Measurements from ENCODE around the gene MOBP. TPM values are rescaled to one million over a fixed set of nuclear protein-coding genes. Genes with fewer than 3 reads are reported as not detected.

Gene MOBP
- polyA plus RNA-seq, 3 donors, result not detected

- H3K4me3 Mint-ChIP-seq, result no peak overlapping the region
- H3K4me2 ChIP-seq (replicated peaks; ENCODE audit: extremely low read depth, low read length, poor library complexity, severe bottlenecking), result no peak overlapping the region
- no peak overlapping the region for H3K27ac Mint-ChIP-seq
- H3K9me3 ChIP-seq (replicated peaks in 1 of 2; ENCODE audit: control insufficient read depth in 1 of 2, insufficient read depth in 1 of 2, low read length in 2 of 2), result peaks cover 4 to 12% of the 10 kb centered on the region in 2 donors
- H3K9ac ChIP-seq (ENCODE audit: insufficient read depth, low read length, poor library complexity, severe bottlenecking), result no peak overlapping the region
- no peak overlapping the region for H3K4me3 ChIP-seq (replicated peaks in 1 of 3; ENCODE audit: low read depth in 2 of 3, low read length in 3 of 3)
- no peaks in the 10 kb centered on the region for H3K36me3 Mint-ChIP-seq
- no peaks in the 10 kb centered on the region for H4K20me1 ChIP-seq (ENCODE audit: insufficient read depth, low read length)
- H3K27me3 ChIP-seq (ENCODE audit: control insufficient read depth in 2 of 2, insufficient read depth in 2 of 2, low read length in 2 of 2), result no peaks in the 10 kb centered on the region
- no peaks in the 10 kb centered on the region for H3K4me1 ChIP-seq (ENCODE audit: control insufficient read depth in 1 of 2, insufficient read depth in 2 of 2, low read length in 2 of 2)
- WGBS (ENCODE audit: insufficient coverage), result no CpG with 5 or more reads among the region's 3 CpGs
- H3K4me1 Mint-ChIP-seq, result no peaks in the 10 kb centered on the region
- no peaks in the 10 kb centered on the region for H3K79me2 ChIP-seq (ENCODE audit: insufficient read depth, low read length)
- H3K27ac ChIP-seq (ENCODE audit: low read depth in 1 of 2, low read length in 2 of 2), result no peak overlapping the region
- H3K36me3 ChIP-seq (replicated peaks in 1 of 2; ENCODE audit: control insufficient read depth in 1 of 2, insufficient read depth in 2 of 2, low read length in 2 of 2), result no peaks in the 10 kb centered on the region
- intact Hi-C loops (cut with micrococcal nuclease), result no loop called here
- no peak for DNase-seq
- peaks cover 5 to 11% (median 7%) of the 10 kb centered on the region in 7 donors for H3K9me3 Mint-ChIP-seq
- H3K27me3 Mint-ChIP-seq (ENCODE audit: low read depth in 3 of 3), result peaks cover 4 to 6% (median 6%) of the 10 kb centered on the region in 3 donors
- TF ChIP-seq CTCF (IDR thresholded peaks at IDR 0.05), result no peak
- H2AFZ ChIP-seq (ENCODE audit: insufficient read depth, low read depth, low read length, poor library complexity, severe bottlenecking), result no peak overlapping the region
Measured at GRCh38 chr3:39519554-39520288, 52.2 kb downstream of the MOBP start.

- no peaks in the 10 kb centered on the region for H3K79me2 ChIP-seq (ENCODE audit: insufficient read depth, low read length)
- no peaks in the 10 kb centered on the region for H3K27me3 ChIP-seq (ENCODE audit: control insufficient read depth in 2 of 2, insufficient read depth in 2 of 2, low read length in 2 of 2)
- no peak for TF ChIP-seq CTCF (IDR thresholded peaks at IDR 0.05)
- no peaks in the 10 kb centered on the region for H3K36me3 ChIP-seq (replicated peaks in 1 of 2; ENCODE audit: control insufficient read depth in 1 of 2, insufficient read depth in 2 of 2, low read length in 2 of 2)
- H3K9ac ChIP-seq (ENCODE audit: insufficient read depth, low read length, poor library complexity, severe bottlenecking), result no peak overlapping the region
- no peak overlapping the region for H3K4me3 ChIP-seq (replicated peaks in 1 of 3; ENCODE audit: low read depth in 2 of 3, low read length in 3 of 3)
- H3K27ac ChIP-seq (ENCODE audit: low read depth in 1 of 2, low read length in 2 of 2), result no peak overlapping the region
- no peaks in the 10 kb centered on the region for H3K4me1 ChIP-seq (ENCODE audit: control insufficient read depth in 1 of 2, insufficient read depth in 2 of 2, low read length in 2 of 2)
- H4K20me1 ChIP-seq (ENCODE audit: insufficient read depth, low read length), result no peaks in the 10 kb centered on the region
- no peak overlapping the region for H3K27ac Mint-ChIP-seq
- H3K4me1 Mint-ChIP-seq, result no peaks in the 10 kb centered on the region
- H3K9me3 Mint-ChIP-seq, result peaks cover 10 to 19% (median 11%) of the 10 kb centered on the region in 7 donors
- 92% methylated on average over 2 of the region's 3 CpGs for WGBS (ENCODE audit: insufficient coverage)
- DNase-seq, result no peak
- H3K4me2 ChIP-seq (replicated peaks; ENCODE audit: extremely low read depth, low read length, poor library complexity, severe bottlenecking), result no peak overlapping the region
- intact Hi-C loops (cut with micrococcal nuclease), result no loop called here
- H3K9me3 ChIP-seq (replicated peaks in 1 of 2; ENCODE audit: control insufficient read depth in 1 of 2, insufficient read depth in 1 of 2, low read length in 2 of 2), result peaks cover 9 to 15% of the 10 kb centered on the region in 2 donors
- peaks cover 3 to 6% (median 4%) of the 10 kb centered on the region in 3 donors for H3K27me3 Mint-ChIP-seq (ENCODE audit: low read depth in 3 of 3)
- no peak overlapping the region for H3K4me3 Mint-ChIP-seq
- H3K36me3 Mint-ChIP-seq, result no peaks in the 10 kb centered on the region
- H2AFZ ChIP-seq (ENCODE audit: insufficient read depth, low read depth, low read length, poor library complexity, severe bottlenecking), result no peak overlapping the region
Measured at GRCh38 chr3:39521456-39521855, 54.0 kb downstream of the MOBP start.

All from CD14-positive monocyte (primary cell).